ENCODE results near the gene SRMS. TPM values are rescaled to one million over a fixed set of nuclear protein-coding genes. Genes with fewer than 3 reads are reported as not detected.

The SRMS gene
- total and polyA plus RNA-seq, 2 donors (not counting 1 experiment from before 2014, with no cell fraction given), result not detected

DNA sequence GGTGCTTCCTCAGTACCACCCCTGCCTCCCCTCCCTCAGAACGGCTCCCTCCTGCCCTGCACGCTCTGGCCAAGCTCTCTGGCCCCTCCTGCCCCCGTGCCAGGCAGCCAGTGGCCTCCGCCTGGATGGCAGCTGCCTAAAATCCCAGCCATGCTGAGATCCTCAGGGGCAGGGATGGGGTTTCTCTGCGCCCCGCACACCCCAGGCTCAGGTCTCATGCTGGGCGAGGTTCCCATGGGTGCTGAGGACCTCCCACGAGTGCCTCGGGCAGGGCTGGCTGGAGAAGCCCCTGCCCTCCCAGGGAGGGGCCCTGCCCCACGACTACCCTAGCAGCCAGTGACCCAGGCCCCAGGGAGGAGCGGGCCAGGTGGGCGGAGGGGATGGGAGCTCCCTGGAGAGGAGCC, 13.1 kb downstream of the SRMS start:
- DNase-seq (ENCODE audit: low read depth in 2 of 2), result no peak
- TF ChIP-seq, protein P1, sequence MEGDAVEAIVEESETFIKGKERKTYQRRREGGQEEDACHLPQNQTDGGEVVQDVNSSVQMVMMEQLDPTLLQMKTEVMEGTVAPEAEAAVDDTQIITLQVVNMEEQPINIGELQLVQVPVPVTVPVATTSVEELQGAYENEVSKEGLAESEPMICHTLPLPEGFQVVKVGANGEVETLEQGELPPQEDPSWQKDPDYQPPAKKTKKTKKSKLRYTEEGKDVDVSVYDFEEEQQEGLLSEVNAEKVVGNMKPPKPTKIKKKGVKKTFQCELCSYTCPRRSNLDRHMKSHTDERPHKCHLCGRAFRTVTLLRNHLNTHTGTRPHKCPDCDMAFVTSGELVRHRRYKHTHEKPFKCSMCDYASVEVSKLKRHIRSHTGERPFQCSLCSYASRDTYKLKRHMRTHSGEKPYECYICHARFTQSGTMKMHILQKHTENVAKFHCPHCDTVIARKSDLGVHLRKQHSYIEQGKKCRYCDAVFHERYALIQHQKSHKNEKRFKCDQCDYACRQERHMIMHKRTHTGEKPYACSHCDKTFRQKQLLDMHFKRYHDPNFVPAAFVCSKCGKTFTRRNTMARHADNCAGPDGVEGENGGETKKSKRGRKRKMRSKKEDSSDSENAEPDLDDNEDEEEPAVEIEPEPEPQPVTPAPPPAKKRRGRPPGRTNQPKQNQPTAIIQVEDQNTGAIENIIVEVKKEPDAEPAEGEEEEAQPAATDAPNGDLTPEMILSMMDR (conservative IDR thresholded peaks at IDR 0.05 in 1 of 2, IDR thresholded peaks at IDR 0.05 in 1 of 2; ENCODE audit: low read depth in 1 of 2, low read length in 2 of 2), result no peak
- no peak for TF ChIP-seq EZH2 (IDR thresholded peaks at IDR 0.05; ENCODE audit: low read length, missing control alignments)

DNA sequence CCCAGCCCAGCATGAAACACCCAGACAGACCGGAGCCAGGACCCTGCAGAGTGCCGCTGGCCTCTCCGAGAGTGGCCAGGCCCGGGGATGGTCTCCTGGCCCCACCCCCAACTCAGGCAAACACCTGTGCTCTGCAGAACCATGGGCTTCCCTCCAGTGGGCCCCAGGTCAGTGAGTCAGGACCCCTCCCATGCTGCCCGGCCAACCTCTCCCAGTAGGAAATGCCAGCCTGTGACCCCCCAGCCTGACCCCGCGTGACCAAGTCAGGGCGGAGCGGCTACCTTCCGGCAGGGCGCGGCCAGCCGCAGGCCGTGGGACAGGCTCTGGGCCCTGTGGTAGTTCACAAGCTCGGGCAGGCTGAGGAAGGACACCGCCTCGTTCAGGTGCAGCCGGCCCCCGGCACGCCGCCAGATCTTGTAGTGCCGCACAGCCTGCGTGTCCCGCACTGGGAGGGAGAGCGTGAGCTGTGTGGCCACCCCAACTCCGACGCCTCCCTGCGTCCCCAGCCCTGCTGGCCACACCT, 13.6 kb downstream of the SRMS start:
- H3K4me3 ChIP-seq (replicated peaks in 1 of 4; ENCODE audit: control extremely low read depth in 1 of 4, insufficient read depth in 1 of 4, low read depth in 3 of 4, low read length in 4 of 4), result no peak overlapping the region
- no peak overlapping the region for H2AFZ ChIP-seq (ENCODE audit: low read length)
- no peak overlapping the region for H3K4me2 ChIP-seq (ENCODE audit: extremely low read depth, insufficient read depth, low read length)
- no peaks in the 10 kb centered on the region for H4K20me1 ChIP-seq (ENCODE audit: control insufficient read depth, extremely low read depth, insufficient read depth, low read length)
- peaks cover 7% of the 10 kb centered on the region for H3K27me3 ChIP-seq (ENCODE audit: control insufficient read depth, insufficient read depth, low read length)
- no peak for TF ChIP-seq EZH2 (IDR thresholded peaks at IDR 0.05; ENCODE audit: low read length, missing control alignments)
- TF ChIP-seq, protein P1 (conservative IDR thresholded peaks at IDR 0.05 in 1 of 2, IDR thresholded peaks at IDR 0.05 in 1 of 2; ENCODE audit: low read depth in 1 of 2, low read length in 2 of 2), result no peak
- no peaks in the 10 kb centered on the region for H3K36me3 ChIP-seq (ENCODE audit: control insufficient read depth, insufficient read depth, low read length)
- H3K9me3 ChIP-seq (ENCODE audit: control insufficient read depth, insufficient read depth, low read depth, low read length), result no peaks in the 10 kb centered on the region
- no peaks in the 10 kb centered on the region for H3K79me2 ChIP-seq (ENCODE audit: control insufficient read depth, insufficient read depth, low read length)
- DNase-seq (ENCODE audit: low read depth in 2 of 2), result no peak
- H3K4me1 ChIP-seq (ENCODE audit: control insufficient read depth, extremely low read depth, insufficient read depth, low read length), result peaks cover 5% of the 10 kb centered on the region
- no peak overlapping the region for H3K9ac ChIP-seq (ENCODE audit: insufficient read depth, low read length)
- H3K27ac ChIP-seq (ENCODE audit: insufficient read depth, low read length), result no peak overlapping the region

More for the DNA sequence above, 13.1 kb downstream of the SRMS start:
- no peak overlapping the region for H3K4me2 ChIP-seq (ENCODE audit: extremely low read depth, insufficient read depth, low read length)
- H3K9ac ChIP-seq (ENCODE audit: insufficient read depth, low read length), result no peak overlapping the region
- no peak overlapping the region for H3K4me3 ChIP-seq (replicated peaks in 1 of 4; ENCODE audit: control extremely low read depth in 1 of 4, insufficient read depth in 1 of 4, low read depth in 3 of 4, low read length in 4 of 4)
- H4K20me1 ChIP-seq (ENCODE audit: control insufficient read depth, extremely low read depth, insufficient read depth, low read length), result no peaks in the 10 kb centered on the region
- peaks cover 7% of the 10 kb centered on the region for H3K27me3 ChIP-seq (ENCODE audit: control insufficient read depth, insufficient read depth, low read length)
- no peaks in the 10 kb centered on the region for H3K79me2 ChIP-seq (ENCODE audit: control insufficient read depth, insufficient read depth, low read length)
- no peaks in the 10 kb centered on the region for H3K36me3 ChIP-seq (ENCODE audit: control insufficient read depth, insufficient read depth, low read length)
- no peak overlapping the region for H2AFZ ChIP-seq (ENCODE audit: low read length)
- H3K4me1 ChIP-seq (ENCODE audit: control insufficient read depth, extremely low read depth, insufficient read depth, low read length), result peaks cover 5% of the 10 kb centered on the region
- H3K9me3 ChIP-seq (ENCODE audit: control insufficient read depth, insufficient read depth, low read depth, low read length), result no peaks in the 10 kb centered on the region
- H3K27ac ChIP-seq (ENCODE audit: insufficient read depth, low read length), result no peak overlapping the region

DNA sequence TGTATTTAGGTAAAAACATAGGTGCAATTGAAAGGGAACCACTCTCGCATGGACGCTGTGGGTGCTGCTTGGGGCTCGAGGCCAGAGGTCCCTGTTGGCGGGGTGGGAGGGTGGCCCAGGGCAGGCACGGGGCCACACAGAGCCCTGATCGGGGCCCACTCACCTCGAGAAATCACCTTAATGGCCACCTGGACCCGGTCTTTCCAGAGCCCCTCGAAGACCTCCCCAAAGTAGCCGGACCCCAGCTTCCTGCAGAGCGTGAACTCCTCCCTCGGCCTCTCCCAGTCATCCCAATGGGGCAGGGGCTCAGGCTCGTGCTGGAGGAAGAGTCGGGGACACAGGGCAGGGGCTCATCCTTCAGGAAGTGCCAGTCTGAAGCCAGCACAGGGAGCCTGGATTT, 14.2 kb downstream of the SRMS start:
- H3K27ac ChIP-seq (ENCODE audit: insufficient read depth, low read length), result no peak overlapping the region
- H3K4me3 ChIP-seq (replicated peaks in 1 of 4; ENCODE audit: control extremely low read depth in 1 of 4, insufficient read depth in 1 of 4, low read depth in 3 of 4, low read length in 4 of 4), result no peak overlapping the region
- no peaks in the 10 kb centered on the region for H3K79me2 ChIP-seq (ENCODE audit: control insufficient read depth, insufficient read depth, low read length)
- H3K27me3 ChIP-seq (ENCODE audit: control insufficient read depth, insufficient read depth, low read length), result peaks cover 7% of the 10 kb centered on the region
- TF ChIP-seq, protein P1 (conservative IDR thresholded peaks at IDR 0.05 in 1 of 2, IDR thresholded peaks at IDR 0.05 in 1 of 2; ENCODE audit: low read depth in 1 of 2, low read length in 2 of 2), result no peak
- no peak for TF ChIP-seq EZH2 (IDR thresholded peaks at IDR 0.05; ENCODE audit: low read length, missing control alignments)
- H3K9ac ChIP-seq (ENCODE audit: insufficient read depth, low read length), result no peak overlapping the region
- no peak overlapping the region for H3K4me2 ChIP-seq (ENCODE audit: extremely low read depth, insufficient read depth, low read length)
- no peak overlapping the region for H2AFZ ChIP-seq (ENCODE audit: low read length)
- peaks cover 5% of the 10 kb centered on the region for H3K4me1 ChIP-seq (ENCODE audit: control insufficient read depth, extremely low read depth, insufficient read depth, low read length)
- no peaks in the 10 kb centered on the region for H4K20me1 ChIP-seq (ENCODE audit: control insufficient read depth, extremely low read depth, insufficient read depth, low read length)
- no peaks in the 10 kb centered on the region for H3K9me3 ChIP-seq (ENCODE audit: control insufficient read depth, insufficient read depth, low read depth, low read length)
- H3K36me3 ChIP-seq (ENCODE audit: control insufficient read depth, insufficient read depth, low read length), result no peaks in the 10 kb centered on the region
- DNase-seq (ENCODE audit: low read depth in 2 of 2), result no peak
